HG03196 (cell line): ENCODE results near the gene TXNDC2.
"Not testable (repeated sequence)": the region's sequence is repeated elsewhere in the genome, so short reads cannot be mapped to it uniquely, and the experiment has no call there.

Source experiments
- ATAC-seq: cut with Tn5 transposase; IDR thresholded peaks from one replicate; pipeline ENCODE4 v1.9.1; 2021; ENCODE audit not compliant: unreplicated experiment

The TXNDC2 gene

DNA sequence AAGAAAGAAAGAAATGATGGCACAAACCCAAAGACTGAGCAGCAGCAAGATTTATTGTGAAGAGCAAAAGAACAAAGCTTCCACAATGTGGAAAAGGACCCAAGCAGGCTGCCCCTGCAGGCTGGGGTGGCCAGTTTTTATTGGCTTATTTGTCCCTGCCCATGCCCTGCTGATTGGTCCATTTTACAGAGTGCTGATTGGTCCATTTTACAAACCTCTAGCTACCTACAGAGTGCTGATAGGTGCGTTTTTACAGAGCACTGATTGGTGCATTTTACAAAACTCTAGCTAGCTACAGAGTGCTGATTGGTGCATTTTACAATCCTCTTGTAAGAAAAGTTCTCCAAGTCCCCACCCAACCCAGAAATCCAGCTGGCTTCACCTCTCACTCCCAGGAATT, 26.5 kb downstream of the TXNDC2 start:
- ATAC-seq: not testable (repeated sequence)

DNA sequence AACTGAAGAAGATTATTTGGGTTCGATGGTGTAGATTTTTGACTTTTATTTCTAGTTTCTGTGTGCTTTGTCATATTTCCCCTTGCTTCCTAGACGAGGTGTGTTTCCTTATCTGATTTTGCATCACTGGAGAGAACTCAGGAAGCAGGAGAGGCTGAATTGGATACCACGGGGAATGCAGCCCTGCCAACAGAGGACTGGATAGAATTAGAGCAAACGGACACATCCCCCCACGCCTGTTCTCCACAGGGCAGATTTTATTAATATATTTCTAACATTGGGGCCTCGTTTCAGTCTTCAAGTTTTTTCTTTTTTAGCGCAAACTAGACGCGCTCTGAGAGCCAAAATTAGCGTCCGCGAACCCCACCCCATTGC, 27.4 kb downstream of the TXNDC2 start:
- no peak for ATAC-seq

DNA sequence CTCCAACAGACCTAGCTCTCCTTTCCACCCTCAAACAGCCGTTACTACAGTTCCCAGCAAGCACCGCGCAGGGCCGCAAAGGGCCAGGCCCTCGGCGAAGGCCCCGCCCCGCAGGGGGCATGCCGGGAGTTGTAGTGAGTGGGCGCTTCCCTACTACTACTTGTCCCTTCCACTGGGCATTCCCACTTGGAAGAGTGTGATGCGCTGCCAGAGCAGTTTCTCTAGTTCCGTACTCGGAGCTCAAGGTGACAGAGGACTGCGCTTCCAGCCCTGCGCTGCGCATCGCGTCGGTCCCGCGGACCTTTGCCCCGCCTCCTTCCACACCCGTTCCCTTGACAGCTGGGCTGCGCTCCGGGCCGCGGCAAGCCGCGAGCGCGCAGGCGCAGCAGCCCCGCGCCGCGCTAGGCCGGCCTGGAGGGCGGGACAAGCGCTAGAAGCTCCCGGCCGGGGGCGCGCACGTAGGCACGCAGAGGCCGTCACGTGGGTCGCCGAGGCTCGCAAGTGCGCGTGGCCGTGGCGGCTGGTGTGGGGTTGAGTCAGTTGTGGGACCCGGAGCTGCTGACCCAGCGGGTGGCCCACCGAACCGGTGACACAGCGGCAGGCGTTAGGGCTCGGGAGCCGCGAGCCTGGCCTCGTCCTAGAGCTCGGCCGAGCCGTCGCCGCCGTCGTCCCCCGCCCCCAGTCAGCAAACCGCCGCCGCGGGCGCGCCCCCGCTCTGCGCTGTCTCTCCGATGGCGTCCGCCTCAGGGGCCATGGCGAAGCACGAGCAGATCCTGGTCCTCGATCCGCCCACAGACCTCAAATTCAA, 28.0 kb downstream of the TXNDC2 start, which contains the start of gene VAPA:
Gene VAPA (plus strand): TSS at position 491 of the 808 bp plus-strand sequence. CDS start 241 bp downstream, at position 732.
- peak; percentile 80 for ATAC-seq

DNA sequence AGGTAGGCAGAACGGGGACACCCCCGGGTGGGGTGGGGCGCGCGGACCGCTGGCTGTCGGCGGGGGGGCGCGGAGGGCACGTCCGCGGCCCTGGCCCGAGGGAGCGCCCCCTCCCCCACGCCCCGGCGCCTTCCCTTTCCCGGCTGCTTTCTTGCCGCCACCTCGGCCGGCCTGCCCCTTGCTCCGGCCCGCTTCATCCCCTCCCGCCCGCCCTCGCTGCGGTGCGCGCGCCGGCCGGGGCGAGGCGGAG, 28.5 kb downstream of the TXNDC2 start:
- peak; percentile 19 for ATAC-seq

DNA sequence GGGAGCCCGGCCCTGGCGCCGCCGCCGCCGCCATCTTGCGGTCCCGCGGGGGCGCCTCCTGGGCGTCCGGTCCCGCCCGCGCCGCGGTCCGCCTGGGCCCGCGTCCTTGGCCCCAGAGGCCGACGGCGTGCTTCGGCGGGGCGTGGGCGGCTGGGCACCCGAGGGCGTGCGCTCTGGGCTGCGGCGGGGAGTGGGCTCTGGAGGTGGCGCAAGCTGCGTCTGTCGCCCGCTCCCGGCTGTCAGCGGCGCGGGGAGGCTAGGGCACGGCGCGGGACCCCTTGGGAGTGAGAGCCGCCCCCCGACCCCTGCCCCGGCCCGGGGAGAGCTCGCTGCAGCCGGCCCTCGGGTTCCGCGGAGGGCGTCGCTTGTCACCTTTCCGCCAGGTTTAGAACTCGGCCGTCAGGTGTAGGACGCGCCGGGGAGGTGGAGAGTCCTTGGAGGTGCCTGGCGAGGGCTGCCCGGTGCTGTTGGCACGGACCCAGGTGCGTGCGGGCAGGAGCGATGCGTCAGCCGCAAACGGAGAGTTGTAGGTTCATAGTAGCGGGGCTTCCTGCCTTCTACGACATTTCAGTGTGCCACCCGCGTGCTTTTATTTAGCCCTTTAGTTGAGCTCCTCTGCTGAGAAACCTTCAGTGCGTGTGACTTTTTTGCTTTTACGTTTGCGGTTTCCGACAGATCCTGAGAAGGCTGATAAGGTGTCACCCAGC, 29.0 kb downstream of the TXNDC2 start:
- peak; percentile 31 for ATAC-seq

DNA sequence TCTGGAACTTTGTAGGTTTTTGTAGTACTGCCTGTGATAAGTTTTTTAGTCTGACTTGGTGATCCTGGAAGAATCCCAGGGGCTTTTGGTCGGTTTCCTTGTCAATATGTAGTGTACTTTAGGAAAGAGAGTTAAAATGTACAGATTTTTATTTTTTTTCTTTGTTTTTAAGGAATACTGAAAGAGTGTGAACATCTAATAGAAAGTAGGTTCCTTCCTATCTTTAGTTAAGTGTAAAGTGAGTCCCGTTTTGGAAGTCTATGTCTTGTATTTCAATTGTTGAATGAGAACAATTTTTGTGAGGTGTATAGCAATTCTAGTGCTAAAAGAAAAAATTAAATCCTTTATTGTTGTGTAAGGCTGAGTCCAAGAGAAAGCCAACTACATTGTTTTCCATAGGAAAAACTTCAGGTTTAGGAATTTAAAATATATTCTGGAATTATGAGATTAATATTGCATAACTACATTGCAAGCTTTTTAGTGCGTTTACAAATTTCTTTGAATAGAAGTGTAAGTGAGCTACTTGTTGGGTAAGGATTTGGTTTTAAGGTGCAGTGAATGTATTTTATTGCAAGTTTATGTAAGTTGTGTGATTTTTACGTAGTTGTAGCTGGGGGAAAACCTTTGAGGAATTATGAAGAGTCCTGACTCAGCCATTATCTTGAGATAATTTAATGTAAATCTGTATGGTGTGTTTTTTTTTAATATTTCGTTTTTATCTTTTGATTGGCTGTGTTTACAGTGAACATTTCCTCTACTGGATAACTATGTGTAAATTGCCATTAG, 29.7 kb downstream of the TXNDC2 start:
- no peak for ATAC-seq

DNA sequence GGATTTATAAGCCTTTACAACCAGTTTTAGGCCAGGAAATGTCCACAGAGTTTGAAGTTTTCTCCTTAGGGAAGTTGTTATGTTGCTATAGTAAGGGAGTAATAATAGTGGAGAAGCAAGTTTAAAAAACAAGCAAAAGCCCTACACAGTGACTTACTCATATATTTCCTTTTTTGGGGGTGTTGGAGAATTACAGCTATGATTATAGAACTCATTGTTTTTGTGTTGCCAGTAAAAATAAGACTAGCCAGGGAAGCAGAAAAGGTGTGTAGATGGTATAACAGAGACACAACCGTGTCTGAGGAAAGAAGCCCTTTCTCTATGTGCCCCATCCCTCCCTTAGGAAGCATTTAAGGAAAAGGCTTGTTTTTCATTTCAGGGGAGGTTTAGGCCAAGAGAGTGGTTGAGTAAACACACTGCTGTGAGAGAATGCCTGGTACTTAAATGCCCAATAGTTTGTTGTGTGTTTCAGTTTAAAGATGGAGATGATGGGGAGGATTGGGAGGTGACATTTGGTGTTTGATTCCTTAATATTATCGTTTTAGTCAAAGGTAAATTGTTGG, 30.4 kb downstream of the TXNDC2 start:
- no peak for ATAC-seq

DNA sequence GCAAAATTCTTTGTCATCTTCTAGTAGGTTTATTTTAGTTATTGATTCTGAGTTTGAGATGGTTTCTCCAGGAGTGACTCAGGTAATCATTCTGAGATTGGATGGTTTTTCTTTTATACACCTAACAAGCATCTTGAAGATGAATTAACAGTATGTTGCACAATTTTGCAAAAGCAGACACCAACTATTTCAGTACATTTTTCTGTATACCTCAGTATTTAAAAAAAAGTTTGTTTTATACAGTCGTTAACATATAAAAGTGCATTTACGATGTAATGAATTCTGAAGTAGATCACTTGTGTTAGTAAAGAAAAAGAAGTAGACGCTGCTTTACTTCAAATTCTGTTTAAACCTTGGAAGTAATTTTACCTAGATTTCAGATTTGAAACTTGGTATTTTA, 31.0 kb downstream of the TXNDC2 start:
- no peak for ATAC-seq

DNA sequence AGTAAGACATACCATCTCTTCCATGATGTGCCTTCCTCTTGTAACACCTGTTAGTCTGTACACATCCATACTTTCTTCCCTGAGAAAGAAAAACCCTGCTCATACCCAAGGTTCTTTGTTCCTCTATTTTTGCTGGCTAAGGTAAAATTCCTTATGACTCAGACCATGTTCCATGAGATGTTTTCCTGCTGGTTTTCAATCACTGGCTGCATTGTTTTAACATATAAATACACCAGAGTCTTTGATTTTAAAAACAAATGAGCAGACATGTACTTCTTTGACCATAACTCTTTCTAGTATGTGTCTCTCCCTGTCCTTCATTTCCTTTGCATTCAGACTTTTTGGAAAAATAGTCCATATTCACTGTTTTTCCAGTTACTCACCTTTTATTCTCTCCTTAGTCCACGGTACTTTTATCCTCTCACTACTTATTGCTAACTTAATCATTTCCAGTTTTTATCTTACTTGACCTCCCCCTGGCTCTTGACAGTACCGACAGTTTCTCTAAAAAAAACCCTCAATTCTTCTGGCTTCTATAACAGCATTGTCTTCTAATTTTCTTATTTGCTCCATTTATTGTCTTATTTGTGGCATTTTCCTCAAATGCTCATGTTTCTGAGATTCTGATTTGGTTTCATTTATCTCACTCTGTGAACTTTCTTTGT, 32.4 kb downstream of the TXNDC2 start:
- ATAC-seq: no peak

DNA sequence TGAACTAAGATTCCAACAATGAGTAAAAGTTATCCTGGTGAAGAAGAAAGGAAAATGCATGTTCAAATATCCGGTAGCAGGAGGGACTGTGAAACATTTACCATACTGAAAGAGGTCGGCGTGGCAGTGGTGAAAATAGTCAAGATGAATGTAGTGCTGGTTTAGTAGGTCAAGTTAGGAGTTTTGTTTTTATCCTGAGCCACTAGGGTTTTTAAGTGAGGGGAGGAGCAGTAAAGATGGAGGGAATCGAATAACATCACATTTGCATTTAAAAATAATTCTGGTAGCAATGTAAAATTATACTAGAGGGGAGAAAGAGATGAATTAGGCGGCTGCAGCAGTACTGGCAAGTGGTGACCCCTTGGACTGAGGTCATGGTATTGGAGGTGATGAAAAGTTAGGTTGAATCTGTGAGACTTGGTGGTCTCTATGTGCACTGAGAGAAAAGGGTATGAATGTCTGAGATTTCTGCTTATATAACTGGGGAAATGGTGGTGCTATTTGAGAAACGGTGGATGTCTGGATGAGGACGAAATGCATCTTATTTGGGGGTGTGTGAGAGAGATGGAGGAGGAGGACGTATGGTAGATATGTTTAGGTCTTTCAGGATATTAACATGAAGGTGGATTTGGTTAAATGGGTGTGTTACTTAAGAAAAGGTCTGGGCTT, 33.9 kb downstream of the TXNDC2 start:
- no peak for ATAC-seq

DNA sequence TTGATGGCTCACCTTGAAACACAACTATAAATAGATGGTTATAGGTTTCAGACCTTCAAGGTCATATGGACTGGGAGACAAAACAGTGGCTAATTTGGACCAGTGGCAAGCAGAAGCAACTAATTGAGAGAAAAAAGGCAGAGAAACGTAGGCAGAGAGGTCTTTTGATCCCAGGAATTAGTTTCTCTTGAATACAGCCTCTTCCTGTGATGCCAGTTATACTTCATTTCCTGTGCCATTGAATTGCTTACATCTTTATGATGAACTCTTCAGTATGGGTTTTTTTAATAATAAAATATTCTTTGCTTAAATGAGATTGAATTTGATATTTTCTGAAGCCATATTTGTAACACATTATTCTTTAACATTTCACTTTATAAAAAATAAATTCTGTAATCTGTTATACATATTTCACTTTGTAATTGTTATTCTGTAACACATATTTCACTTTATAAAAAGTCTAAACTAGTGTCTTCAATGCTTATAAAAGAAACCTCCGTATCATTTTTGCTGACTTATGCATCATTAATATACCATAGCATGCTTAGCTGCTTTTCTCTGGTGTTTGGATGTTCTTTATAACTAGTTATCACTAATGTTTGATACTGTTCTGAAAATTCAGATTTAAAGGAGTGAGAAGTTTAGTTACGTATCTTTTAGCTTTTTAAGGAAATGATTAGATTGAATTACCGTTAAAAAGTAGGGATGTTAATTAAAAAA, 37.0 kb downstream of the TXNDC2 start:
- no peak for ATAC-seq

DNA sequence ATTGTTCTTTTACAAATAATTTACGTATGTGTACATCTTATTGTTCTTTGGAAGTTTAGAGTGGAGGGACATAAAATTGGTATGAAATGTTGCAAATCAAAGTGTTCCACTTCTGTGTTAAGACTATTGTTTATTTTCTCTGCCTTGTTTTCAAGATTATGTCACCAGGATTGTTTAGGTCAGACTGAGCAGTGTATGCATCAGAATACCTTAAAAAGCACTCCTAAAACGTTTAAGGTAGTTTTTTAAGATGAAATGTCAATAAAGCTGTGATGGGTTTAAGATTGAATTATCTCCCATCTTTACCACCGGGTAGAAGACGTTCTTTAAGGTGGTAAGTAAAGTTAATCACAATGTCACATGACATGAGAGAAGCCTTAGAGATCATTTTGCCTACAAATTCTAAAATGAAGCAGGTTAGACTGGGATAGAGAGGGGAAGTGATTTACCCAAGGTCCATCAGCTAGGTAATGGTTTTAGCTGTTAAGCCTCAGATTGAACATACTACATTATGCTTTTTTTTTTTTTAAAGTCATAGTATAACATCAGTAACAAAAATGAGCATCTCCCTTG, 38.7 kb downstream of the TXNDC2 start:
- no peak for ATAC-seq

DNA sequence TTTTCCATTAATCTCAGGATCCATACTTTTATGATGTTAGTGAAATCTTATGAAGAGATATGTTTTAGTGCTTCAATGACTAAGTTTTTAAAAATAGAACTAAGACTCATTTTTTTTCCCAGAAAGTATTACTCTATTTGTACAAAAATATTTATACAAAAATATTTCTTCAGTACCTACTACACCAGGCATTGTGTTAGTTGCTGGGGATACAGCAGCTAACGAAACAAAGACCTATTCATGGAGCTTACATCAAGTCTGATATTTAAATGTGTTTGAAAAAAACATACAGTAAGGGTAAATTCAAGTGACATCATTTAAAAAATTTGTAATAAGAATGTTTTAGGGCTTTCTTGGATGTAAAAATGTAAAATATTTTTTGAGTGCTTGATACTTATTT, 39.6 kb downstream of the TXNDC2 start:
- ATAC-seq: no peak

DNA sequence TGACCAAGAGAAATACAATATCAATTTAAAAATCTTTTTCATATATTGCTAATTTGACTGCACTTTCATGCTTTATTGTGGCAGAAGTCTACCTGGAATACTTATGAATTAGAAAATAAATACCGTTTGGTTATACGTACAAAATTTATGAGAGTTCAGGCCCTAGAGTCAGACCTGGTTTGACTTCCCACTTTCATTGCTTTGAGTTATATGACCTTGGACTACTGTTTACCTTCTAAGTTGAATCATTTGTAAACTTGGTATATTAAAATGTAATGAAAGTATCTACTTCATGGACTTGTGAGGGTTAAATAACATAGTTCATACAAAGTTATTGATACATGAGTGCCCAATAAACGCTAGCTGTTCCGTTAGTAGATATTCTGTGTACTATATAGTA, 40.0 kb downstream of the TXNDC2 start:
- no peak for ATAC-seq

DNA sequence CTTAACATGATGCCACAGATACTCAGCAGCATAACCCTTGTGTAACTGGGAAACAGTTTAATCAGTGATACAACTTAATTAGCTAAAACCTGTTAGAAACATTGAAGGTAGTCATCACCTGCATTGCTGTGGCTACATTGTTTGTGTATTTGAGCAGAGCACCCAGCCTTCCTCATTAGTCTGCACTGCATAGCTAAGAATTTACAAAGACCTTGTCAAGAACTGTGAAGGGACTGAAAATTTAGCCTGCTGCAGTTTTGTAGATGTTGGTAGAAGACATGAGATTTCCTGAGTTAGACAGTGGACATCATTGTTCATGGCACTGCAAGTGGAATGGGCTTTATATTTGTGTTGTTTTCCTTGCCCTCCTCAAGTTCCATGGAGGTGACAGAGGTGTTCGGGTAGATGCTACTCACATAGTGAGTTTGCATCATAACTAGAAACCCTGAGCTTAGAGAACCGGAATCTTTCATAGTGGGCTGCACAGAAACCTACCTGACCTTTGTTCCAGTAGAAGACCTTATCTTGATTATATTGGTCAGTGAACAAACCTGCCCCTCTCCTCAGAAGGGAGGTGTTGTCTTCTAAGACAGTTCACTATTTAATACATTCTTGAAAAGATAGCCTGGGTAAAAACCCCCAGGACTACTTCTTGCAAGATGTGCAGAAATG, 40.6 kb downstream of the TXNDC2 start:
- ATAC-seq: no peak

DNA sequence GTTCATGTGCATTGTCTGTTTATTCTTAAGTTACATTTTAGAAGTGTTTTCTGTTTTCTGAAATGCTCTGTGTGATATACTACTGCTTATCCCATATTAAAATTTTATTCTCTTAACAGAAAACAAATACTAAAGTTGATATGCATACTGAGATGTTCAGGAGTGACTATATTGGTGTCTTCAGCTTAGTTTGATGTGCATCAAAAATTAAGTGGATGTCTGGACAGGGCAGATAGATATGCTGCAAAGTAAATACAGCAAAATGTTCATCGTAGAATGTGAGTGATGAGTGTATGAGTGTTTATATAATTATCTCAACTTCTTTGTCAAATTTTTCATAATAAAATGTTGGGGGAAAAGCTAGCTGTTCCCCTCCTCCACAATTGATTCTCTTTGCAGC, 41.2 kb downstream of the TXNDC2 start:
- no peak for ATAC-seq

DNA sequence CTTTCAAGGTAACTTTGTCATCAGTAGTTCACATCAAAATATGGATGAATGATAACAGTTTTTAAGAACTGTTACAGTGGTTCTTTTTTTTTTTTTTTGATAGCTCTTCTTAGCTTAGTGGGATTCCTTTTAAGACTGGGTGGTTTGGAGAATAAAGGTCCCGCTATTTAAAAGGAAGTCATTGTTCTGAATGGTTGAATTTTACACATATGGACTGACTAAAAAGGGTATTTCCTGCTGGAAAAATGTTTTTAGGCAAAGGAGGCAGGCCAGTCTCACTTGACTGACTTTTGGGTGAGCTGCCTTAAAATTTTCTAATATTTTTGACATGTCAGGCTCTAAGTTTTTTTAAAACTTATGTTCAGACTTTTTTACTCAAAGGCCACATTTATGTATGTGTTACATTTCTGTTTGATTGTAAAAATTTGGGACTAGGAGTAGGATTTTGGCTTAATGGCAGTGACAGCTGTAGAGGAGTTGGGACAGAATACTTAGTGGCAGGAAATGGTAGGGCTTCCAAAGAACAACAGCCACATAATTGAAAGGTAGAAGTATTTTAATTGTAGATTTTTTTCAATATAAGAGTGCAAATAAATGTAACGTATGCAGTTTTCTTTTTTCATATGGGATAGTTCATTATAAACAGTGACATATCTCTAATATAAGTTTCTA, 41.8 kb downstream of the TXNDC2 start:
- no peak for ATAC-seq

DNA sequence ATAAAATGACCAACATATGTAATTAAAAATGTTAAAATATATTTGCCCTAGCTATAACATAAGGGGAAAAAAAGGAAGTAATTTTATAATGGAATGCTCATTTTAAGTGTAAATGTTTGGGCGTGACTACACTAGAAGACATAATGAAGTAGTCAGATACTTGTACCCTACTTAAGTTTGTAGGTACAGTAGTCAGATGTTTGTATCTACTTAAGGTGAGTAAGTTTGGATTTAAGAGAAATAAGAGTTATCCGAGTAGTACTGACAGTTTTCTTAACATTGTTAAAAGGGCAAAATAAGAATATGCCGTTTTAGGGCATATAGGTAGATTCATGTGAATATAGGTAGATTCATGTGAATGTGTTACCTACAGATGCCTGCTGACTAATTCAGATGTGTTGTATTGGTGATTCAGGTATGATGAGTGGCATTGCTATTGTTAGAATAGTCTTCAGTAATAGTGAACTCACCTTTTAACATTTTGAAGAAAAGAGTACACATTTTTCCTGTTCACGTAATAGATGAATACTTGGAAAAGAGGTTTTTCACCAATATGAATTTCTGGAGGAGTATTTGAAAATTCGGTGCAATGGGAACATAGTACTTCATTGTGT, 43.0 kb downstream of the TXNDC2 start:
- ATAC-seq: no peak
